Tibial nerve (tissue), 4 donors: ENCODE measurements around the gene SLC17A7.

ENCODE experiments used
- CTCF ChIP-seq, 5 experiments: fragments of 200-600 bp in 3 of 5; fragments of 450-650 bp in 2 of 5; sonication (generic) in 3 of 5; IDR thresholded peaks; one replicate each; pipeline ENCODE4 v1.5.1; 2016 to 2019; ENCODE audit warnings: antibody characterized with exemption in 5 of 5, mild to moderate bottlenecking in 3 of 5, moderate library complexity in 2 of 5
- EP300 ChIP-seq, 2 donors: sonication (generic); formaldehyde crosslinking; IDR thresholded peaks; one replicate each; pipeline ENCODE4 v1.6.1; 2017; ENCODE audit warnings: antibody characterized with exemption in 2 of 2, mild to moderate bottlenecking in 1 of 2
- POLR2A ChIP-seq, 2 donors: fragments of 450-650 bp; IDR thresholded peaks; one replicate each; pipeline ENCODE4 v1.6.1; 2017; ENCODE audit warnings: antibody characterized with exemption in 2 of 2, mild to moderate bottlenecking in 2 of 2, moderate library complexity in 2 of 2

GRCh38 chr19:49423071-49423984 lies 18.0 kb downstream of the SLC17A7 start, which contains the start of gene PTH2:
- TF ChIP-seq EP300 (IDR thresholded peaks at IDR 0.05) (no peak), POLR2A (IDR thresholded peaks at IDR 0.05) (no peak), CTCF (IDR thresholded peaks at IDR 0.05) (no peak)
